22Rv1 (cell line): ENCODE data around the gene APLF.

Experiments
- CTCF ChIP-seq: fragments of 450-650 bp; IDR thresholded peaks from 2 replicates; pipeline ENCODE4 v1.5.1; 2017; ENCODE audit warnings: mild to moderate bottlenecking
- ZFX ChIP-seq: fragments of 450-650 bp; IDR thresholded peaks from 2 replicates; pipeline ENCODE4 v1.6.1; 2017; ENCODE audit warnings: antibody characterized with exemption, borderline replicate concordance

- TF ChIP-seq CTCF (no peak), ZFX (no peak)
Observed at GRCh38 chr2:68559692-68560091, 92.3 kb downstream of the APLF start.
